Caco-2 (cell line): ENCODE results near the gene BRF1. TPM values are rescaled to one million over a fixed set of nuclear protein-coding genes. Genes with fewer than 3 reads are reported as not detected.

Experiments
- BruUV-seq: library from RNA; stranded (reverse); fragments of 400-500 nt; replicated peaks from 2 replicates; lab custom pipeline; 2021; lab: Mats Ljungman, UMichigan
- CTCF ChIA-PET: fragments of 300-600 bp; sonication (Branson Sonifier 250); formaldehyde crosslinking; loops from one replicate; lab custom pipeline; 2022; ENCODE audit warnings: antibody characterized with exemption; lab: Charles Lee
- POLR2A ChIA-PET: fragments of 300-600 bp; sonication (Branson Sonifier 250); formaldehyde crosslinking; loops from one replicate; lab custom pipeline; 2022; ENCODE audit warnings: antibody characterized with exemption; lab: Charles Lee
- DNase-seq, 2 experiments: peaks; one replicate each; pipeline versions ENCODE4 v3.0.0 to v3.0.0-alpha.2; 2020 to 2022
- H3K27me3 ChIP-seq: replicated peaks from 2 replicates; pipeline ENCODE4 v1.6.0; 2011; ENCODE audit warnings: low read length; ENCODE audit not compliant: control insufficient read depth, insufficient read depth
- H3K36me3 ChIP-seq: 2 replicates; pipeline ENCODE4 v1.5.1; 2011; ENCODE audit warnings: low read length; ENCODE audit not compliant: control insufficient read depth, insufficient read depth
- H3K4me1 ChIP-seq: fragments of 250-450 bp; sonication (Bioruptor Pico); 2 replicates; pipeline ENCODE4 v1.5.1; 2020; ENCODE audit warnings: mild to moderate bottlenecking
- H3K4me3 ChIP-seq: 2 replicates; pipeline ENCODE4 v1.5.1; 2011; ENCODE audit warnings: low read depth, mild to moderate bottlenecking, control low read depth, low read length
- H3K9me3 ChIP-seq: fragments of 250-450 bp; sonication (Bioruptor Pico); 2 replicates; pipeline ENCODE4 v1.5.1; 2020; ENCODE audit warnings: mild to moderate bottlenecking, moderate library complexity
- H3K27ac Mint-ChIP-seq: one replicate; pipeline ENCODE4 v1.8.0; 2022; ENCODE audit warnings: mixed read lengths; ENCODE audit not compliant: unreplicated experiment
- H3K27me3 Mint-ChIP-seq: one replicate; pipeline ENCODE4 v1.8.0; 2022; ENCODE audit warnings: mixed read lengths; ENCODE audit not compliant: insufficient read depth, unreplicated experiment
- H3K36me3 Mint-ChIP-seq: one replicate; pipeline ENCODE4 v1.8.0; 2022; ENCODE audit warnings: mild to moderate bottlenecking, mixed read lengths; ENCODE audit not compliant: insufficient read depth, unreplicated experiment
- H3K4me1 Mint-ChIP-seq: one replicate; pipeline ENCODE4 v1.8.0; 2022; ENCODE audit warnings: low read depth, mixed read lengths; ENCODE audit not compliant: unreplicated experiment
- H3K4me3 Mint-ChIP-seq: one replicate; pipeline ENCODE4 v1.8.0; 2022; ENCODE audit warnings: mild to moderate bottlenecking, moderate library complexity, mixed read lengths; ENCODE audit not compliant: unreplicated experiment
- H3K9me3 Mint-ChIP-seq: one replicate; pipeline ENCODE4 v1.8.0; 2022; ENCODE audit warnings: mixed read lengths; ENCODE audit not compliant: unreplicated experiment
- CTCF ChIP-seq, 2 experiments: fragments of 200-600 bp in 1 of 2; IDR thresholded peaks; 1 replicate in 1 of 2; 2 replicates in 1 of 2; pipeline versions ENCODE4 v1.5.1 to v1.8.0; 2011 to 2022; ENCODE audit warnings: antibody characterized with exemption in 1 of 2, control low read depth in 1 of 2, inconsistent platforms in 1 of 2, low read depth in 1 of 2, low read length in 1 of 2, mild to moderate bottlenecking in 1 of 2, moderate library complexity in 1 of 2; ENCODE audit not compliant: insufficient read depth in 1 of 2, severe bottlenecking in 1 of 2, unreplicated experiment in 1 of 2
- intact Hi-C: fragments of 100-400 bp; cut with micrococcal nuclease; formaldehyde crosslinking; loops from one replicate; pipeline ENCODE4 v1.10.0; 2022; ENCODE audit not compliant: unreplicated experiment
- total RNA-seq: library from RNA; stranded (reverse); gene quantifications from 2 replicates; pipeline ENCODE4 v1.2.3, GENCODE V29; 2022

Gene BRF1
- total RNA-seq, 1 experiment from 2014 or later: 43.6 TPM

GRCh38 chr14:105178069-105178867, 122.5 kb downstream of the BRF1 start:
- no TSS peak for BruUV-seq
- Mint-ChIP-seq H3K36me3 (no peaks in the 10 kb centered on the region), H3K27ac (no peak overlapping the region), H3K9me3 (no peaks in the 10 kb centered on the region), H3K4me3 (peak overlapping the region; percentile 29), H3K4me1 (no peaks in the 10 kb centered on the region), H3K27me3 (no peaks in the 10 kb centered on the region)
- Histone ChIP-seq H3K36me3 (no peaks in the 10 kb centered on the region; the same call in 1 of the 2 replicates), H3K27me3 (no peaks in the 10 kb centered on the region), H3K4me3 (no peak overlapping the region; the same call in 1 of the 2 replicates), H3K9me3 (no peaks in the 10 kb centered on the region), H3K4me1 (peaks cover 9% of the 10 kb centered on the region; the same call in 1 of the 2 replicates)
- POLR2A ChIA-PET: no interaction called here
- CTCF ChIA-PET: no interaction called here
- no peak for DNase-seq
- intact Hi-C loops: no loop called here
- TF ChIP-seq CTCF (IDR thresholded peaks at IDR 0.05; ENCODE audit: insufficient read depth in 1 of 2, low read depth in 1 of 2, low read length in 1 of 2, severe bottlenecking in 1 of 2, unreplicated experiment in 1 of 2): no peak

GRCh38 chr14:105177082-105177481, 123.7 kb downstream of the BRF1 start:
- ChIA-PET POLR2A (interaction anchor here (0.6 kb wide), 1 partner anchor 235 kb away, joined by 9 read pairs; no protein-coding TSS in a partner anchor), CTCF (no interaction called here)
- intact Hi-C loops: no loop called here
- no peak overlapping the region for H3K4me3 ChIP-seq
- H3K27me3 ChIP-seq: no peaks in the 10 kb centered on the region
- Mint-ChIP-seq H3K36me3 (no peaks in the 10 kb centered on the region), H3K4me3 (no peak overlapping the region), H3K27ac (no peak overlapping the region), H3K4me1 (no peaks in the 10 kb centered on the region), H3K9me3 (no peaks in the 10 kb centered on the region), H3K27me3 (no peaks in the 10 kb centered on the region)
- H3K36me3 ChIP-seq: no peaks in the 10 kb centered on the region; the same call in 1 of the 2 replicates
- no peaks in the 10 kb centered on the region for H3K9me3 ChIP-seq
- peaks cover 9% of the 10 kb centered on the region; the same call in 1 of the 2 replicates for H3K4me1 ChIP-seq
- no peak for DNase-seq
- no peak for TF ChIP-seq CTCF (IDR thresholded peaks at IDR 0.05; ENCODE audit: insufficient read depth in 1 of 2, low read depth in 1 of 2, low read length in 1 of 2, severe bottlenecking in 1 of 2, unreplicated experiment in 1 of 2)
- BruUV-seq: no TSS peak

GRCh38 chr14:105176513-105176912, 124.3 kb downstream of the BRF1 start:
- POLR2A ChIA-PET: interaction anchor here (0.6 kb wide), 1 partner anchor 236 kb away, joined by 9 read pairs; no protein-coding TSS in a partner anchor
- no peaks in the 10 kb centered on the region for H3K9me3 ChIP-seq
- peaks cover 5% of the 10 kb centered on the region; the same call in 1 of the 2 replicates for H3K4me1 ChIP-seq
- DNase-seq: no peak
- no peaks in the 10 kb centered on the region for H3K4me1 Mint-ChIP-seq
- no peak overlapping the region for H3K4me3 ChIP-seq
- no peaks in the 10 kb centered on the region for H3K27me3 ChIP-seq
- H3K36me3 Mint-ChIP-seq: peaks cover 5% of the 10 kb centered on the region
- H3K4me3 Mint-ChIP-seq: no peak overlapping the region
- H3K27me3 Mint-ChIP-seq: no peaks in the 10 kb centered on the region
- CTCF ChIA-PET: interaction anchor here (0.5 to 1.1 kb wide), 2 partner anchors 90 to 274 kb away, joined by 3 to 4 read pairs; no protein-coding TSS in a partner anchor
- H3K27ac Mint-ChIP-seq: no peak overlapping the region
- intact Hi-C loops: no loop called here
- TF ChIP-seq CTCF (IDR thresholded peaks at IDR 0.05; ENCODE audit: insufficient read depth in 1 of 2, low read depth in 1 of 2, low read length in 1 of 2, severe bottlenecking in 1 of 2, unreplicated experiment in 1 of 2): no peak
- H3K36me3 ChIP-seq: no peaks in the 10 kb centered on the region; the same call in 1 of the 2 replicates
- H3K9me3 Mint-ChIP-seq: no peaks in the 10 kb centered on the region
- no TSS peak for BruUV-seq
